Stimulated activated CD4-positive, alpha-beta T cell treated with anti-CD3 and anti-CD28 coated beads, Interleukin-15, amount 100 ng/mL, for 24 hours (primary cell): ENCODE data around the gene MAST4.
A peak's percentile ranks its signal among the peaks of the same experiment; 100 is the strongest.

ENCODE experiments used
- DNase-seq: peaks from one replicate; pipeline ENCODE4 v3.0.0-alpha.2; 2020

The MAST4 gene

GRCh38 chr5:66850354-66851075 is 254.3 kb downstream of the MAST4 start:
- no peak for DNase-seq

GRCh38 chr5:66851306-66851705 is 255.1 kb downstream of the MAST4 start:
- no peak for DNase-seq

GRCh38 chr5:66854416-66854815 is 258.2 kb downstream of the MAST4 start:
- DNase-seq: no peak

- DNase-seq: no peak
Measured at GRCh38 chr5:66856041-66856805, 260.0 kb downstream of the MAST4 start.

DNA sequence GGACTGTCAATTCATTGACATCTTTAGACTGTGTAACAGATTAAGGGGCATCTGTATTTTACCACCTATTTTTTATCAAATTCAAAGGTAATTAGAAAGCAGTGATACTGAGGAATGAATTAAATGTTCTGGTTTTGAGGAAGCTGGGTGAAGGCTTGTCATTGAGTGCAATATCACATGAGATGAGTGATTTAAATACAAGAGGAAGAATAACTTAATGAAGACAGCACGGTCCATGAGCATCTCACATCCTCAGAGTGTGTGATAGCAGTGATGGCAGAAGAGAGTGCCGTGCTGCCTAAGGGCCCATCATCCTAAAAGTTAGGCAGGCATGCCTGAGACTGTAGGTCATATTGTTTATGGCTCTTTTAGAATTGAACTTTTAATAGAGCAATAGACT is 263.3 kb downstream of the MAST4 start:
- DNase-seq: no peak

DNA sequence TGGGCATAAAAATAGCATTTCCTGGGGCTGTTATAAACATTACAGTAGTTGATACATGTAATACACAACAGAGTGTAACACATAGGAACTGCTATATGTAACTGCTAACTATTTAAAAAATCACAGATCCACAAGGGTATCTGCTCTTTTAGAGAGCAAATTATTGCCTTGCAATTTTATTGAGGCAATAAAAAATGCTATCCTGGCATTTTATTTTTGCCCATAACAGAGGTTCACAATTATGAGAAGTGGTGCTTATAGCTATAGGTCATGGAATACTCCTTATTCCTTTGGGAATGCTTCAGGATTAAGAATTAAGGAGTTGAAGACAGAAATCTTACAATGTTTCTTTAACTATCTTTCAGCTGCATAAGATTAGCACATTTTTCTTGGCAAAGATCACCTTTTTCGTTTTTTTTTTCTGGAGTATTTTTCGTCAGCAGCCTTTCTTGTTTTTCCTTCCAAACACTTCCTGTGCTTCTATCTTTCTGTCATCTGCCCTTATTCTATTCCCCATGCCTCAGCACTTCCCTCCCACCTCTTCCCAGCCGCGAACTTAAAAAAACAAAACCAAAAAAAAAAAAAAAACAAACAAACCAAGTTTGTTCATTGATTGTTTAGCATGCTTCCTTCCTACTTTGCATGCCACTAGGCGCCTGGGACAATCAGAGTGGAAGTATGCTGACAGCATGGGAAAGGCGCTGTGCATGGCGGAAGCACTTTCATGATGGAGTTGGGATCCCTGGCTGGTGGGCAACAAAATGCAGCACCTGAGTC is 264.2 kb downstream of the MAST4 start:
- no peak for DNase-seq

GRCh38 chr5:66861402-66861801 is 265.2 kb downstream of the MAST4 start:
- no peak for DNase-seq

GRCh38 chr5:66862020-66862419 is 265.8 kb downstream of the MAST4 start:
- no peak for DNase-seq

DNA sequence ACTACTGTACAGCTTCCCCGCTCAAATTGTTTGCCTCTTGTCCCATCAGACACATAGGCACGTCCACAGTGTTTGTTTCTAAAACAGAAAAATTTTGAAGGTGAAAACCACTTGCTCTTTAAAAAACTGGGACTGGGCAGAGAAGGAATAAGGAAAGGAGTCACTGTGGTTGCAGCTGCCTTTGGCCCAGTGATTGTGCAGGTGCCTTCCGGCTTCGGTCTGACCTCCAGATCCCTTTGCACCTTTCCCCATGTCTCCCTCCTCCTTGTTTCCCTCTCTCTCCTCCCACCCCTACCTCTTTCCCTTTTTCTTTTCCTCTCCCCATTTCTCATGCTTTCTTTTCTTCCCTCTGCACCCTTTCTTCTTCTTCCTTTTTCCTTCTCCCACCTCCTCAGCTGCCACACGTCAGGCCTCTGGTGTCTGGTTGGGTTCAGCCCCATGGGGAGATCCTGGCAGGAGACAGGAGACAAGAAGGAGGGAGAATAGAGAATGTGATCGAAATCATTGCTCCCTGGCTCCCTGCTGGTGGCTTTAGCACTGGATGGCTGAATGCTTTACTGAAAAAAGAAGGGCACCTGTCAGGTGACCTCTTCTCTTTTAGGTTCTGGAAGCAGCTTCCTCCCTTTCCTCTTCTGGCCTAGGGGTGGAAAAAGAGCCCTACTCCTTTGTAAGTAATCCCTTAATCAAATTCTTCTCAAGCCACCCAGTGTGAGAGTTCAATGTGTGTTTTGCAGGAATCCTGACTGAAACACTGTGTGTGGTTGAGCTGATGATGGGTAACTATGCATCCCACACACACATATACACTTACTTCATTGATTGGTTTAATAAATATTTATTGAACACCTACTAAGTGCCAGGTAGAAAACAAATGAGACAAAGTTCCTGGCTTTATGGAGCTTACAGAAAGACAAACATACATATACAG is 267.3 kb downstream of the MAST4 start:
- no peak for DNase-seq

DNA sequence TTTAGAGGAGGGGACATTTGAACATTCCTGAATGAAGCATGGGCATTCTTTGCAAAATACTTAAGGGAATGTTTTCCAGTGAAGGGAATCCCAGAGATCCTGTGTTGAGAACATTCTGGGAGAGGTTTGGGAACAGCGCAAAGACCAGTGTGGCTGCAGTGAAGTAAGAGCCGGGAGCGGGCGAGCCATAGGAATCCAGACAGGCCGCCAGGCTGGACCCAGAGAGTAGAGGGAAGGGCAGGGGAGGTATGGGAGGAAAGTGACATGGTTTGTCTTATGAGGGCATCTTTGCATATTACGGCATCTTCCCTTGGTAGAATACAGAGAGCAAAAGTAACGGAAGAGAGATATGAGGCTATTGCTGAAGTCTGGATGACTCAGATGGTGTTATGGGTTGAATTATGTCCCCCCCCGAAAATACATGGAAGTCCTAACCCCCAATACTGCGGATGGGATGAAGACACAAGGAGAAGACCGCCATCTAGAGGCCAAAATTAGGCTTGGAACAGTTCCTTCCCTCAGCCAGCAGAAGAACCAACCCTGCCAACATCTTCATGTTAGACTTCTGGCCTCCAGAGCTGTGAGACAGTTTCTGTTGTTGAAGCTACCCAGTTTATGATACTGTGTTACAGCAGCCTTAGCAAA is 268.2 kb downstream of the MAST4 start:
- DNase-seq: peak; percentile 39

- DNase-seq: no peak
Measured at GRCh38 chr5:66867618-66868322, 271.6 kb downstream of the MAST4 start.

DNA sequence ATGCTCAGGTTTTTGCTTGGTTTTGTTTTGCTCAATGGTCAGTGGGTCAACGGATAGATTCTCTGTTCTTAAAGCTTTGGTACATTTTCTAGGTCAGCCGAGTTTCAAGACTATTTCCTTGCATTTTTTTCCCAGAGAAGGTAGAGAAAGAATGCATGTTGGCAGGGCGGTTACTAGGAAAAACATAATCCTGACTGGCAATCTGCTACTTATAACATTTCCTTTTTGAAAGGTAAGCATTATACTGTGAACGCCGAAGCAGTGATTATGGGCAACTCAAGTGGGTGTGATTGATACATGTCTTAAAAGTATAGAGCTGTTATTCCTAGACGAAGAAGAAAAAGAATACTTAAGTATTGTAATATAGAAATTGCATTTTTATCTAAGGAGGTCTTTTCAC is 273.2 kb downstream of the MAST4 start:
- DNase-seq: no peak

GRCh38 chr5:66870708-66871107 is 274.5 kb downstream of the MAST4 start:
- DNase-seq: no peak

DNA sequence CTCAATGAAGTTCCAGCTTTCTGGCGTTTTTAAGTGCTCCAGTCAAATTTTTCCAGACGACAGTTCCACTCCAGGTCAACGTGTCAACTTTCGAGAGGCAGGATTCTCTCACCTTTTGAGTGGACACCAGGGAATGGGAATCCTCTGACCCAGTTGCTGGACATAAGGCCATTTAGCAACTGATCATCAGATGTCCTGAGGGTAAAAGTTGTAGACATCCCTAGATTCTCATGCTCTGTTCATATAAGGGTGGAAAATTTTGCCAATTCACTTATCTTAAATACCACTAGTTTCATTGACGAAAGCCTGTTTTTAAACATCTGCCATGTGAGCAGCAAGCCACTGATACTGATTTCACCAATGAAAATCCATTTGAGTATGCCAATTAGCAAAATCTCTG is 275.5 kb downstream of the MAST4 start:
- no peak for DNase-seq

DNA sequence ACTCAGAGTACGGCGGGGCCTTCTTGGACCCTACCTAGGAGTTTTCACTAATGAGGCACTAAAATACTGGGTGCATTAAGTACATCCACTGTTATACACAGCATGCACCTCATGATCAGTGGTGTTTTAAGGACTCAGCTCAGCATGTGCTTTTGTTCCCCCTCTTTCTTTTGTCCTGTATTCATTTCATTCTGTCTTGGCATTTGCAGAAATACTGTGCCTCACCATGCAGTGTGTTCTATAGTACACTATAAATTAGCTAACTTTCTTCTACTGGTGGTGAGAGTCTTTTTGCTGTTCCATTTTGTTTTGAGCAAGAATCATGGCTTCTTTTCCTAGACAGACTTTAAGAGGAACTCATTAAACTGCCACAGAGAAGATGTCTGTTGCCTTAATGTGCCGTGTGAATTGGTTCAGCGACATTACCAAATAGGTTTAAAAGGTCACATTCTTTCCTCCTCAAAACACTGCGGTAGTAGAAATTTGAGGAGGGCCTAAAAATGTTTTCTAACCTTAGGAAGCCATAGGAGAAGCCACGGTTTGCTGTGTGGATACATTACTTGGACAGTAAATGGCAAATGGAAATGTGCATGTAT is 276.6 kb downstream of the MAST4 start:
- no peak for DNase-seq

- no peak for DNase-seq
Measured at GRCh38 chr5:66874004-66874403, 277.8 kb downstream of the MAST4 start.

DNA sequence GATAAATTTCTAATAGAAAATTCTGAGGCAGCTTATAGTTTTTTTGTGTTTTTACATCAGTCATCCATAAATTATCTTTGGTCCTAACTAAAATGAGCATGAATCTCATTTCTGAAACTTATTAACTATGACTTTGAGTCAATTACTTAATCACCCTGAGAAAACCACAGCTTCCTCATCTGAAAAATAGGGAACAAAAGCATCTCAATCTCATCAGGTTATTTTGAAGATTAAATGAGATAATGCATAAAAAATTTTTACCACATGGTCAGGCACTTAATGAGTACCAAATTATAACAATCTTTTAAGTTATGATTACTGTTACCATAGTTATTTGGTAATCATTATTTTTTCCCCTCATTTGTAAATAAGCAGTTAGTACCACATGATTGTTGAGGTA is 279.1 kb downstream of the MAST4 start:
- no peak for DNase-seq

DNA sequence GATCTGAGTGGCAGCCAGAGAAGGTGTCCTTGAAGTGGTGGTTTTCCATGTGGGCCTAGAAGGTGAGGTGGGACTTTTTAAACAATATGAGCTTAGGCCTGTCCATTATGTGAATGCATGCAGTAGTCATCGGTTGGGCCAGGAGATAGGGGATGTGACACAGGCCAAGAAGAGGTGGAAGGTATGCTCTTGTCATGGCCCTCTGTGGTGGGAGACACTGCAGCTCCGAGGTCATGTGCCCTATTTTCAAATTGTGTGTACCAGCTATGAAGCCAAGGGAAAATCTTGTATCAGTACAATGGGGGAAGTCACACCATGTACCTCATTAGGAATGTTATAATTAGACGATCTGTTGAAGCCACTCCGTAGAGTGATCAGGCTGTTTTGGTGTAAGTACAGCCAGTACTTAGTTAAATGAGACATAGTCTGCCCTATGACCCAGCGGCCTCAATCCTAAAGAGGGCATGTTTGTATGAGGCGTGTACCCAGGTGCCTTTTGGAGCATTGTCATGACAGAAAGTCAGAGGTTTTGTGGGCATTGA is 280.1 kb downstream of the MAST4 start:
- DNase-seq: no peak

DNA sequence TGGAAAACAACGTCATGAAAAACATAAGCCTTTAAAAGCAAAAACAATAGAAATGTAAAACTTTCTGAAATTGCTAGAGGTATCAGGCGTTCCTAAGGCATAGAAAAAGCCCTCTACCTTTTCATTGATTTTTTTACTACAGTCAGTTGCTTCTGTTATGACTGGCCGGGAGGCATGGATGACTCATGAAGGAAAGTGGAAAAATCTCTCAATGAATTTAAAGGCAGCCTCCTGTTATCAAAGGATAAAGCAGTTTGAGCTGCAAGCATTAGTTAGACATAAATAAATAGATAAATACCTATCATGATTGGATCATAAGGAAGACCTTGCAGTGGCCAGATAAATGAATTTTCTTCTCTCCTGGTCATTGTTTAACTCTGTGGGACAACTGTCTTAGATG is 281.6 kb downstream of the MAST4 start:
- DNase-seq: peak; percentile 32

GRCh38 chr5:66880401-66880800 is 284.2 kb downstream of the MAST4 start:
- no peak for DNase-seq
